Activated gamma-delta T cell treated with Interleukin-2 at 50 U/mL for 16 hours (primary cell): ENCODE data around the gene COL11A2.

Experiments
- DNase-seq: peaks from one replicate; pipeline ENCODE4 v3.0.0-alpha.2; 2020

The COL11A2 gene

GRCh38 chr6:33147807-33148666 is 44.2 kb downstream of the COL11A2 start:
- no peak for DNase-seq

- no peak for DNase-seq
These were observed 47.9 kb downstream of the COL11A2 start for GRCh38 chr6:33144373-33144772.

- no peak for DNase-seq
These were observed 49.0 kb downstream of the COL11A2 start for GRCh38 chr6:33143113-33143770.

- DNase-seq = no peak
These were observed 49.7 kb downstream of the COL11A2 start for GRCh38 chr6:33142501-33143070.

- no peak for DNase-seq
These were observed 51.7 kb downstream of the COL11A2 start for GRCh38 chr6:33140556-33140955.

GRCh38 chr6:33139596-33140206 is 52.6 kb downstream of the COL11A2 start:
- DNase-seq = no peak

GRCh38 chr6:33136310-33136900 is 55.9 kb downstream of the COL11A2 start:
- DNase-seq = no peak

GRCh38 chr6:33132081-33132524 is 60.2 kb downstream of the COL11A2 start:
- no peak for DNase-seq

- no peak for DNase-seq
These were observed 63.9 kb downstream of the COL11A2 start for GRCh38 chr6:33128318-33128717.

GRCh38 chr6:33126101-33126714 is 66.1 kb downstream of the COL11A2 start:
- peak; percentile 62 for DNase-seq

GRCh38 chr6:33124947-33125346 is 67.3 kb downstream of the COL11A2 start:
- no peak for DNase-seq

- DNase-seq = no peak
These were observed 67.8 kb downstream of the COL11A2 start for GRCh38 chr6:33124525-33124901.

- DNase-seq = no peak
These were observed 68.3 kb downstream of the COL11A2 start for GRCh38 chr6:33123732-33124524.

- no peak for DNase-seq
These were observed 69.1 kb downstream of the COL11A2 start for GRCh38 chr6:33123181-33123580.

- DNase-seq = no peak
These were observed 72.3 kb downstream of the COL11A2 start for GRCh38 chr6:33120001-33120400.

GRCh38 chr6:33118525-33119123 is 73.6 kb downstream of the COL11A2 start:
- no peak for DNase-seq

GRCh38 chr6:33117811-33118277 is 74.4 kb downstream of the COL11A2 start:
- DNase-seq = no peak

- DNase-seq = no peak
These were observed 75.2 kb downstream of the COL11A2 start for GRCh38 chr6:33116841-33117711.

- no peak for DNase-seq
These were observed 75.8 kb downstream of the COL11A2 start for GRCh38 chr6:33116417-33116816.

GRCh38 chr6:33114406-33114805 is 77.9 kb downstream of the COL11A2 start:
- no peak for DNase-seq
